Peyer's patch (tissue), 4 donors: ENCODE measurements around the gene CDC37. TPM values are rescaled to one million over a fixed set of nuclear protein-coding genes. Genes with fewer than 3 reads are reported as not detected.

ENCODE experiments used
- DNase-seq, 3 donors: peaks; one replicate each; pipeline ENCODE4 v3.0.0-alpha.2; 2017 to 2019
- H3K27ac ChIP-seq, 4 donors: fragments of 200-600 bp; sonication (generic); one replicate each; pipeline ENCODE4 v1.5.1; 2016 to 2019
- H3K27me3 ChIP-seq, 2 donors: fragments of 200-600 bp; sonication (generic); one replicate each; pipeline ENCODE4 v1.5.1; 2019
- H3K36me3 ChIP-seq, 3 donors: fragments of 200-600 bp; sonication (generic); one replicate each; pipeline ENCODE4 v1.5.1; 2016 to 2019
- H3K4me1 ChIP-seq, 4 donors: fragments of 200-600 bp; sonication (generic); one replicate each; pipeline ENCODE4 v1.5.1; 2016 to 2019
- H3K4me3 ChIP-seq, 4 donors: fragments of 200-600 bp; sonication (generic); 1 replicate in 3 of 4; 2 replicates in 1 of 4; pipeline ENCODE4 v1.5.1; 2016 to 2019; ENCODE audit warnings: mild to moderate bottlenecking in 1 of 4
- H3K9me3 ChIP-seq, 4 donors: fragments of 200-600 bp; sonication (generic); one replicate each; pipeline ENCODE4 v1.5.1; 2016 to 2019; ENCODE audit warnings: mild to moderate bottlenecking in 1 of 4
- CTCF ChIP-seq, 6 experiments: fragments of 450-650 bp in 4 of 6; fragments of 200-600 bp in 2 of 6; sonication (generic) in 1 of 6; IDR thresholded peaks; one replicate each; pipeline ENCODE4 v1.5.1; 2017 to 2019; ENCODE audit warnings: antibody characterized with exemption in 6 of 6, mild to moderate bottlenecking in 3 of 6, moderate library complexity in 1 of 6
- POLR2A ChIP-seq, 2 donors: fragments of 450-650 bp; IDR thresholded peaks; one replicate each; pipeline ENCODE4 v1.5.1; 2017; ENCODE audit warnings: antibody characterized with exemption in 2 of 2, mild to moderate bottlenecking in 2 of 2, moderate library complexity in 2 of 2
- total RNA-seq, 4 donors: library from RNA; depleted of rRNA; stranded (reverse); fragments of >200 nt; gene quantifications; one replicate each; pipeline ENCODE4 v1.1.0, GENCODE V29; 2016

The CDC37 gene
- total RNA-seq, 4 donors from 2014 or later: 118 to 443 (median 159) TPM

DNA sequence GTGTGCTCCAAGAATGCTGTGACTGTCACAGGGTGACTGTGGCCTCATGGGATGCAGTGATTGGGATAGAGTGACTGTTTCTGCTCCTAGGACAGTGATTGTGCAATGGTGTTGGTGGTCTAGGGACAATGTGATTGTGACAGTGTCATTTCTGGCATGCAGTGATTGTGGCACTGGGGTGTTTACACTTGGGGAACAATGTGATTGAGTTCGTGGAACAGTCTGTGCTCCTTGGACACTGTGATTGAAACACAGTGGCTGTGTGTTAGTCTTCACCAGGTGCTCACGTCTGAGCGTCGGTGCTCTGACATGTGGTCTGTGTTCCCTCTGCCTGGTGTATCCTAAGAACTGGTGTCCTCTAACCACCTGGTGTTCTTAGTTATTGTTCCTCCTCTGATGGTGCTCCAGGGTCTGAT lies 18.7 kb upstream of the CDC37 start:
- no peak for TF ChIP-seq POLR2A (IDR thresholded peaks at IDR 0.05)
- TF ChIP-seq CTCF (IDR thresholded peaks at IDR 0.05): no peak
- H3K27me3 ChIP-seq: peaks cover 0 to 62% of the 10 kb centered on the region in 2 donors

GRCh38 chr19:10421240-10422045 lies 18.1 kb upstream of the CDC37 start:
- no peak for TF ChIP-seq CTCF (IDR thresholded peaks at IDR 0.05)
- no peak for TF ChIP-seq POLR2A (IDR thresholded peaks at IDR 0.05)
- Histone ChIP-seq H3K4me3 (peak overlapping the region in 1 of 4 donors; percentile 33), H3K4me1 (peaks cover 0 to 57% (median 51%) of the 10 kb centered on the region in 4 donors), H3K9me3 (no peaks in the 10 kb centered on the region), H3K27me3 (peaks cover 0 to 62% of the 10 kb centered on the region in 2 donors), H3K27ac (no peak overlapping the region), H3K36me3 (no peaks in the 10 kb centered on the region)
- DNase-seq: no peak

More for the DNA sequence above, 18.7 kb upstream of the CDC37 start:
- H3K4me3 ChIP-seq: no peak overlapping the region
- no peaks in the 10 kb centered on the region for H3K36me3 ChIP-seq
- no peak for DNase-seq
- H3K9me3 ChIP-seq: no peaks in the 10 kb centered on the region
- H3K27ac ChIP-seq: no peak overlapping the region
- H3K4me1 ChIP-seq: peaks cover 0 to 51% (median 45%) of the 10 kb centered on the region in 4 donors

DNA sequence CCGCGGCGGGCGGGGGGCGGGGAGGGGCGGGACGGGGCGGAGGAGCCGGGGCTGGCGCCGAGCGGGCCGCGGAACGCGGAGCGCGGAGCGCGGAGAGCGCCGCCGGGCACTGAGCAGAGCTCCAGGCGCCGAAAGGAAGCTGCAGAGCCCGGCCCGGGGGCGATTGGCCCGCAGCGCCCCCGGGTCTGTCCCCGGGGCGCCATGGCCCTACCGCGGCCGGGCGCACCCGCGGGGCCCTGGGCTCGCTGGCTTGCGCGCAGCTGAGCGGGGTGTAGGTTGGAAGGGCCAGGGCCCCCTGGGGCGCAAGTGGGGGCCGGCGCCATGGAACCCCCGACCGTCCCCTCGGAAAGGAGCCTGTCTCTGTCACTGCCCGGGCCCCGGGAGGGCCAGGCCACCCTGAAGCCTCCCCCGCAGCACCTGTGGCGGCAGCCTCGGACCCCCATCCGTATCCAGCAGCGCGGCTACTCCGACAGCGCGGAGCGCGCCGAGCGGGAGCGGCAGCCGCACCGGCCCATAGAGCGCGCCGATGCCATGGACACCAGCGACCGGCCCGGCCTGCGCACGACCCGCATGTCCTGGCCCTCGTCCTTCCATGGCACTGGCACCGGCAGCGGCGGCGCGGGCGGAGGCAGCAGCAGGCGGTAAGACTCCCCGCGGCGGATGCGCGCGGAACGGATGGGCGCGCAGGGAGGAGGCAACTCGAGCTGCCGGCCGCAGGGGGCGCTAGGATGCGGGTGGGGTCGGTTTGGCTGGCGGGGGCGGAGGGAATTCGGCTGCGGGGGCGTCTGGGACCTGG lies 17.3 kb upstream of the CDC37 start, which contains the start of gene PDE4A:
TSS of gene PDE4A (plus strand) at position 95 of the 796 bp plus-strand sequence. CDS start at position 322, 227 bp downstream.
- Histone ChIP-seq H3K4me3 (peak within 1 kb of the TSS in 3 of 4 donors; percentile 14 to 33 (median 24)), H3K27ac (no peak within 1 kb of the TSS), H3K9me3 (no peaks in the 10 kb centered on the region), H3K27me3 (peaks cover 0 to 62% of the 10 kb centered on the region in 2 donors), H3K4me1 (peaks cover 0 to 64% (median 56%) of the 10 kb centered on the region in 4 donors), H3K36me3 (no peaks in the 10 kb centered on the region)
- TF ChIP-seq CTCF (IDR thresholded peaks at IDR 0.05) (peak in 3 of 6 experiments; percentile 8 to 28 (median 21)), POLR2A (IDR thresholded peaks at IDR 0.05) (no peak)
- DNase-seq: no peak

GRCh38 chr19:10419646-10420443 lies 16.5 kb upstream of the CDC37 start:
- peaks cover 0 to 56% (median 51%) of the 10 kb centered on the region in 4 donors for H3K4me1 ChIP-seq

More at GRCh38 chr19:10419646-10420443, 16.5 kb upstream of the CDC37 start:
- DNase-seq: no peak
- Histone ChIP-seq H3K9me3 (no peaks in the 10 kb centered on the region), H3K27me3 (peaks cover 0 to 55% of the 10 kb centered on the region in 2 donors), H3K36me3 (no peaks in the 10 kb centered on the region), H3K27ac (no peak overlapping the region), H3K4me3 (peak overlapping the region in 3 of 4 donors; percentile 14 to 33 (median 24))
- TF ChIP-seq CTCF (IDR thresholded peaks at IDR 0.05) (no peak), POLR2A (IDR thresholded peaks at IDR 0.05) (no peak)
